Activated CD4-positive, alpha-beta memory T cell treated with anti-CD3 and anti-CD28 coated beads, Interleukin-2, amount 10 ng/mL, durations not matched to agents 7 days and 5 days (primary cell): ENCODE results near the gene RSPH9. TPM values are rescaled to one million over a fixed set of nuclear protein-coding genes. Genes with fewer than 3 reads are reported as not detected.

Experiments used
- CTCF ChIA-PET: fragments of 350-600 bp; sonication (Branson Sonifier 250); formaldehyde crosslinking; loops from one replicate; lab custom pipeline; 2021; ENCODE audit warnings: antibody characterized with exemption, inconsistent platforms; lab: Charles Lee
- POLR2A ChIA-PET: fragments of 350-600 bp; sonication (Branson Sonifier 250); formaldehyde crosslinking; loops from one replicate; lab custom pipeline; 2021; ENCODE audit warnings: antibody characterized with exemption; lab: Charles Lee
- DNase-seq: peaks from one replicate; pipeline ENCODE4 v3.0.0-alpha.2; 2020
- H3K27ac Mint-ChIP-seq: one replicate; pipeline ENCODE4 v1.8.0; 2021; ENCODE audit warnings: mild to moderate bottlenecking, mixed read lengths
- H3K27me3 Mint-ChIP-seq: one replicate; pipeline ENCODE4 v1.8.0; 2021; ENCODE audit warnings: mixed read lengths
- H3K36me3 Mint-ChIP-seq: one replicate; pipeline ENCODE4 v1.8.0; 2021; ENCODE audit warnings: low read depth, mixed read lengths
- H3K4me1 Mint-ChIP-seq: one replicate; pipeline ENCODE4 v1.8.0; 2021; ENCODE audit warnings: mixed read lengths
- H3K4me3 Mint-ChIP-seq: one replicate; pipeline ENCODE4 v1.8.0; 2021; ENCODE audit warnings: mild to moderate bottlenecking, mixed read lengths
- H3K9me3 Mint-ChIP-seq: one replicate; pipeline ENCODE4 v1.8.0; 2021; ENCODE audit warnings: mixed read lengths
- total RNA-seq, 2 experiments: library from RNA; stranded (reverse); gene quantifications; one replicate each; pipeline ENCODE4 v1.2.3, GENCODE V29; 2021

The RSPH9 gene
- total RNA-seq, 2 experiments from 2014 or later, result not detected

DNA sequence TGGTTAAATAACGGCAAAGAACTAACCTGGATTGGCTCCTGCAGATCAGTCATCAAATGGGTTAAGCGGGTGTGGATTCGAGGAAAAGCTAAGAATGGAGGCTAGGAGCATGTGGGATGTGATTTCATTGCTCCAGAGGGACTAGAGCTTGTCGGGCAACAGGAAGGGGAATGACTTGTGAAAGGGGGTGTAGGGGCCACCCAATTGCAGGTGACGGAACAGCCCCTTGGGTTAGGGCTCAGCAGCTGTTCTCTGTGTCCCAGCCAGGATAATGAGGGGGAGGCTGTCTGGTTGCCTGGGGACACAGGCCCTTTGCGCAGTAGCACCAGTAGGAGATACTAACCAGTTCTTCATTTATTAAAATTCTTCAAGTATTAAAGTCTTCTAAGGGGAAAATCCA, 67.7 kb downstream of the RSPH9 start:
- ChIA-PET CTCF (interaction anchor here (0.6 to 1.2 kb wide), 3 partner anchors 12 to 372 kb away, joined by 3 read pairs; no protein-coding TSS in a partner anchor), POLR2A (interaction anchor here (0.6 kb wide), 1 partner anchor 482 kb away, joined by 3 read pairs; no protein-coding TSS in a partner anchor)
- DNase-seq, result no peak
- peaks cover 12% of the 10 kb centered on the region for H3K4me1 Mint-ChIP-seq
- H3K27ac Mint-ChIP-seq, result no peak overlapping the region
- H3K36me3 Mint-ChIP-seq, result no peaks in the 10 kb centered on the region
- H3K9me3 Mint-ChIP-seq, result no peaks in the 10 kb centered on the region
- H3K27me3 Mint-ChIP-seq, result peaks cover 30% of the 10 kb centered on the region
- no peak overlapping the region for H3K4me3 Mint-ChIP-seq

DNA sequence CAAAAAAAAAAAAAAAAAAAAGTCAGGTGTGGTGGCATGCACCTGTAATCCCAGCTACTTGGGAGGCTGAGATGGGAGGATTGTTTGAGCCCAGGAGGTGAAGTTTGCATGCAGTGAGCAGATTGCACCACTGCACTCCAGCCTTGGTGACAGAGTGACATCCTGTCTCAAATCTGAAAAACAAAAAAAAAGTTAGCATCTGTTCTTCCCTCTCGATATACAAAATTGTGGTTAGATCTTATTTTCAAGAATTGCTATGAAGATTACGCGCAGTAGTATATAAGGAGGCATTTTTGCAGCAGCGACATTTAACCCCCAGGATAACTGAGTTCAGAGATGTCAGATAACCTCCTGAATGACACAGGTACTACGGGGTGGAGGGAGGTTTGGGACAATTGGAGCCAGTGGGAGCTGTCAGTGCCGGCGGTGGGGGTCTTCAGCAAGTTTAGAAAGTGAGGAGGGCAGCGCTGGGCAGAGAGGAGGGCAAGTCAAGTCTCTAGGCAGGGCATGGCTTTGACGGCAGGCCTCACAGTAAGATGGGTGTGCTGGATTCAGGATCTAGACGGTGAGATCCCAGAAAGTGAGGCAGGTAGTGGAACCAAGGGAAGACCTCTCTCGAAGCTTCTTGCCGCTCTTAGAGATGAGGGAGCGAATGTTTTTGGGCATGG, 68.9 kb downstream of the RSPH9 start:
- DNase-seq, result no peak
- H3K36me3 Mint-ChIP-seq, result no peaks in the 10 kb centered on the region
- no peaks in the 10 kb centered on the region for H3K9me3 Mint-ChIP-seq
- peaks cover 12% of the 10 kb centered on the region for H3K4me1 Mint-ChIP-seq
- H3K4me3 Mint-ChIP-seq, result no peak overlapping the region
- POLR2A ChIA-PET, result interaction anchor here (0.7 to 1.2 kb wide), 2 partner anchors 11 to 533 kb away, joined by 3 read pairs; partner anchors contain the start of gene HSP90AB1
- H3K27me3 Mint-ChIP-seq, result peaks cover 30% of the 10 kb centered on the region
- CTCF ChIA-PET, result no interaction called here
- H3K27ac Mint-ChIP-seq, result no peak overlapping the region

DNA sequence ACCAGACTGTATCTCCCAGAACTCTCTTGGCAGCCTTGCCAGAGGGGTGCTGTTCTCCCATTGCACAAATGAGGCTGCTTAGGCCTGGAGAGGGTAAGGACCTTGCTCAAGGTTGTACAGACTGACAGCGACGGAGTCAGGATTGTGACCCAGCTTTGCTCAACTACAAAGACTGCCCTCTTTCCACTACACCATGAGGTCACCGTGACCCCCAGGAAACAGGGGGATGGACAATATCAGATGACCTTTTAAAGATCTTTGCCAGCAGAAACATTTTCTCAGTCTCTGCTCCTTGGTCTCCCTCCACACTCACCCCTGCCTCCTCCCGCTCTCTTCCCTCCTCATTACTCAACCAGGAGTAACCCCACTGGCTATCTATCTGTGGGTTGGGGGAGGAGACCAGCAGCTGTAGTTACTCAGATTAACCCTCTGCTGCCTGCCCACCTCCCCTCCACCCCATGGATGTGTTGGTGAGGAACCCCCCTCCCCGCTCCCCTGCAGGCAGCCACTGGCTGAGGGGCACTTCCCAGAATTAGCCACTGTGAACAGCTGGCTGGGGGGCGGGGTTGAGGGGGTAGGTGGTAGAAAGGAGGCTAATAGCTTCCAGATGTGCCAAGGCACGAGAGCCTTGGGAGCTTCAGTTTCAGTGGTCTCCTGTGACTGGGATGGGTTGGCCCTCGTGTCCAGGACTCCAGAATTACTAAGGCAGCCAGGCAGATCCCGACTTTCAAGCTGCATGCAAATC, 69.6 kb downstream of the RSPH9 start:
- H3K36me3 Mint-ChIP-seq, result no peaks in the 10 kb centered on the region
- DNase-seq, result no peak
- no peak overlapping the region for H3K4me3 Mint-ChIP-seq
- no peaks in the 10 kb centered on the region for H3K9me3 Mint-ChIP-seq
- H3K4me1 Mint-ChIP-seq, result peaks cover 5% of the 10 kb centered on the region
- POLR2A ChIA-PET, result interaction anchor here (0.7 to 1.2 kb wide), 2 partner anchors 10 to 532 kb away, joined by 3 read pairs; partner anchors contain the start of gene HSP90AB1
- CTCF ChIA-PET, result interaction anchor here (0.9 to 1.3 kb wide), 3 partner anchors 10 to 60 kb away, joined by 3 to 4 read pairs (median 3); partner anchors contain the start of gene VEGFA
- H3K27me3 Mint-ChIP-seq, result peaks cover 26% of the 10 kb centered on the region
- H3K27ac Mint-ChIP-seq, result no peak overlapping the region

DNA sequence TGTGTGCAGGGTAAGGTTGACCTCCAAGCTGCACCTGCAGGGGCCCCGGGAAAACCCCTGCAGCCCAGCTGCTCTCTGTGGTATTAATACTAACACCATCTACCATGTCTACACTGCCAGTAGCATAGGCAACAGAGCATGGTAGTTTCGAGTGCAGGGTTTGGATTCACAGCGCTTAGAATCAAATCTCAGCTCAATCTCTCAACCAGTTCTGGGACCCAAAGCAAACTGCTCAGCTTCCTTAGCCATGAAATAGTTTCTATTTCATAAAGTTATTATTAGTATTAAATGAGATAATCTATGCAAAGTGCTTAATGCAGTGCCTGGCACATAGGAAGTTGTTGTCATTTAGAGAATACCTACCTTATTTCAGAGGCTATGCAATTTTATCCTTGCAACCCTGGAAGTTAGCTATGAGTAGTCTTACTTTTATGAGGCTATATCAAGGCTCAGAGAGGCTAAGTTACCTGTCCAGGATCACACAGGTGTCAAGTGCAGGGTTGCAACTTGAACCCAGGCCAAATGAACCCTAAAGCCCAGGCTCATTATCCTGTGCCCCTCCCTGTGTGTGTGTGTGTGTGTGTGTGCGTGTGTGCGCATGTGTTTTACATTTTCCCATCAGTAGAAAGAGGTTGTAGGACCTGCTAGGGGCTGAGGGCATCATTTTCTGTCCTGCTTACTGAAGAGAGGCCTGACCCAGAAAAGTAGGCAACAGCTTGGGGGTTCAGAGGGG, 70.4 kb downstream of the RSPH9 start:
- Mint-ChIP-seq H3K4me3 (no peak overlapping the region), H3K36me3 (no peaks in the 10 kb centered on the region), H3K4me1 (no peaks in the 10 kb centered on the region), H3K27ac (no peak overlapping the region), H3K9me3 (no peaks in the 10 kb centered on the region), H3K27me3 (peaks cover 27% of the 10 kb centered on the region)
- ChIA-PET CTCF (interaction anchor here (0.9 to 1.3 kb wide), 4 partner anchors 10 to 60 kb away, joined by 3 to 4 read pairs (median 3); partner anchors contain the start of gene VEGFA), POLR2A (interaction anchor here (1.2 kb wide), 1 partner anchor 9 kb away, joined by 3 read pairs; no protein-coding TSS in a partner anchor)
- DNase-seq, result no peak

DNA sequence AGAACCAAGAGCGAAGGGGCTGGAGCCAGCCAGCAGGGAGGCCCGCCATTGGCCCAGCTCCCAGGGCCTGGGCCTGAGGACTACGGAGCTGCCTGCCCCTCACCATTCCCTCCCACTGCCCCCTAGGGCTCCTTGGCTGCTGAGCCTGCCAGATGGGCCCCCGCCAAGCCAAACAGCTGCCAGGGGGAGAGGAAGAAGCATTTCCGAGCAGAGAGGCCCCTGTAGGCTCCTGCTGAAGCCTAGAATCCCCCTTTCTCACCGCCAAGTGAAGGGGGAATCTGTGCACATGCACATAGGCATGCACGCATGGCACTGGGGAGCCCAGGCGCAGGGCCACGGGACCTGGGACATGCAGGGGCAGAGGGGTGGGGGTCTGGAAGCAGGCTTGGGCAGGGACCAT, 71.3 kb downstream of the RSPH9 start:
- Mint-ChIP-seq H3K36me3 (no peaks in the 10 kb centered on the region), H3K27me3 (peaks cover 23% of the 10 kb centered on the region), H3K4me1 (no peaks in the 10 kb centered on the region), H3K27ac (no peak overlapping the region), H3K9me3 (no peaks in the 10 kb centered on the region), H3K4me3 (no peak overlapping the region)
- ChIA-PET POLR2A (no interaction called here), CTCF (interaction anchor here (1.2 kb wide), 1 partner anchor 33 kb away, joined by 3 read pairs; no protein-coding TSS in a partner anchor)
- no peak for DNase-seq

DNA sequence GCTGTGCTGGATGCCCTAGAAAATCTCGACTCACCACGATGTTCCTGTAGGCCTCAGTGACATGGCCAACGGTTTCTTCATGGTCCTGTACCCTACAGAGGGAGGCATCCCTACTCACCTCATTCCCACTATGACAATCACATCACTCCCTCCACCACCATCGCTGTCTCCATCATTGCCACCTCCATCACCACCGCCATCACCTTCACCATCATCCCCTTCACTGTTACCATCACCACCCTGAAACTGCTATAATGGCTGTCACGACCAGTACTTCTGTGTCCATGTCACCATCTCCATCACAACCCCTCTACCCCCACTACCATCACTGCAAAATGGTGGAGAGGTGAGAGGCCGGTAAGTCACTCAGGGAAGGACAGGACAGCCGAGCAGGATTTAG, 72.6 kb downstream of the RSPH9 start:
- H3K27ac Mint-ChIP-seq, result no peak overlapping the region
- no peaks in the 10 kb centered on the region for H3K36me3 Mint-ChIP-seq
- H3K4me1 Mint-ChIP-seq, result no peaks in the 10 kb centered on the region
- H3K4me3 Mint-ChIP-seq, result no peak overlapping the region
- CTCF ChIA-PET, result no interaction called here
- POLR2A ChIA-PET, result no interaction called here
- DNase-seq, result no peak
- H3K9me3 Mint-ChIP-seq, result no peaks in the 10 kb centered on the region
- H3K27me3 Mint-ChIP-seq, result peaks cover 12% of the 10 kb centered on the region

DNA sequence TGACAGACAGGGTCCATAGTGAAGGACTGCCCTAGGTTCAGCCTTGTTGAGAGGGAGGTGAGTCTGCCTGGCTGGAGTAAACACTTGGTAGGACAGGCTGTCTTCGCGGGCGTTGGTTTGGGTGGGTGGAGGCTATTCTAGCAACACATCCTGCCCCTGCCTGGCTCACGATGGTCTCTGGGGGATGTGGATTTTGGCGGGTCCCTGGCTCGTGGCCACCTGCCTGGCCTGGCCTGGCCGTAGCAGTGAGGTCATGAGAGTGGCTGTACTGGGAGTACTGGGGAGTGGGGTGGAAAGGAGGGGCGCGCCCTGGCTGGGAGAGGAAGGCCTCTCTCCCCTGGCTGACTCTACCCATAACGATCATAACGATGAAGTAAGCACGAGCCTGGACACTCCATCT, 73.0 kb downstream of the RSPH9 start:
- H3K4me3 Mint-ChIP-seq, result no peak overlapping the region

DNA sequence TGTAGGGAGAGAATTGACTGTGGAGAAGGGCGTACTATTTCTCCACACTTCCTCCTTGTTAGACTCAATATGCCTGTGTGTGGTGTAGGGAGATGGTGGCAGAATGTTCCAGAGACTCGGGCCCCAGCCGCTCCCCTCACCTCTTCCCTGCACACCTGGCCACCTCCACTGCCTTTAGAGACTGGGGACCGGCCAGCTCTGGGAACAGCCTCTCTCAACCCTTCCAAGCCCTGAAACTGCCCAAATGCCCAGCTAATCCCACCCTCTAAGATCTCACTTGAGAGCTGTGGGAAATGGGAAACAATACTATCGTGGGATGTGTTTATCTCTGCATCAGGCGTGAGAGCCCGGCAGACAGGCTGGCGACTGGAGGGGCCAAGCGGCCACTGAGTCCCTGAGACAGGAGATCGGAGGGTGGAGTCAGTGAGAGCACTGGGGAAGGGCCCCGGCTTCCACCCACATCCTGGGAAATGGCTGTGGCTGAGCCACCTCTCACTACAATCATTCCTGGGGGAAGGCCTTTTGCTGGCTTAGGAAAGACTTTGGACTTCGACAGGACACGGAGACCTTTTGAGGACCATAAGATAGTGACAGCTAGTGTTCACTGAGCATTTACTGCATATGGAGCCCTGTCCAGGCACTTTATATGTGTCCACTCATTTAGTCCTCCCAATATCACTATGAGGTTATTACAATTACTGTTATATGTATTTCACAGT, 73.7 kb downstream of the RSPH9 start:
- DNase-seq, result no peak
- peaks cover 9% of the 10 kb centered on the region for H3K27me3 Mint-ChIP-seq
- POLR2A ChIA-PET, result interaction anchor here (0.6 kb wide), 1 partner anchor 18 kb away, joined by 3 read pairs; no protein-coding TSS in a partner anchor
- peaks cover under 1% of the 10 kb centered on the region for H3K4me1 Mint-ChIP-seq
- no peak overlapping the region for H3K4me3 Mint-ChIP-seq
- H3K9me3 Mint-ChIP-seq, result no peaks in the 10 kb centered on the region
- H3K36me3 Mint-ChIP-seq, result no peaks in the 10 kb centered on the region
- CTCF ChIA-PET, result interaction anchor here (1.2 kb wide), 1 partner anchor 357 kb away, joined by 4 read pairs; no protein-coding TSS in a partner anchor
- no peak overlapping the region for H3K27ac Mint-ChIP-seq

More for the DNA sequence above, 73.0 kb downstream of the RSPH9 start:
- Mint-ChIP-seq H3K36me3 (no peaks in the 10 kb centered on the region), H3K27ac (no peak overlapping the region), H3K27me3 (peaks cover 9% of the 10 kb centered on the region), H3K9me3 (no peaks in the 10 kb centered on the region), H3K4me1 (no peaks in the 10 kb centered on the region)
- POLR2A ChIA-PET, result no interaction called here
- CTCF ChIA-PET, result no interaction called here
- DNase-seq, result no peak

DNA sequence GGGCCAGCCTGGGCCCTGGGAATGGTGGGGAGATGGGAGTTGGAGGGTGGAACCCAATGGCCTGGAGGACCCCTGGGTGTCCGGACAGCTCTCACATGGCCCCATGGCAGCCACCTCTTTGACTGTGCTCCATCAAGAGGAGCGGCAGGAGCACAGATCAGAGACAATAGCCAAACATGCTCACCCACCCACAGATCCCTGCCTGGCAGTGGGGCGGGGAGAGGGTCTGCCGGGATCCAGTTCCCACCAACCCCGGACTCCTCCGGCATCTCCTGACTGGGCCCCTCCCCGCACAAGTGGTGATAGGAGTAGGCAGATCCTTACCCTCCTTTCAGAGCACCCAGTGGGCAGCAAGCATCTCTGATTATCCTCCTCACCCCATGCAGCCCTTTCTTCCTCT, 74.7 kb downstream of the RSPH9 start:
- ChIA-PET CTCF (interaction anchor here (1.2 kb wide), 1 partner anchor 356 kb away, joined by 4 read pairs; no protein-coding TSS in a partner anchor), POLR2A (no interaction called here)
- H3K36me3 Mint-ChIP-seq, result no peaks in the 10 kb centered on the region
- H3K4me3 Mint-ChIP-seq, result no peak overlapping the region
- H3K27me3 Mint-ChIP-seq, result peaks cover 2% of the 10 kb centered on the region
- no peaks in the 10 kb centered on the region for H3K9me3 Mint-ChIP-seq
- H3K4me1 Mint-ChIP-seq, result peaks cover 10% of the 10 kb centered on the region
- H3K27ac Mint-ChIP-seq, result no peak overlapping the region
- no peak for DNase-seq

DNA sequence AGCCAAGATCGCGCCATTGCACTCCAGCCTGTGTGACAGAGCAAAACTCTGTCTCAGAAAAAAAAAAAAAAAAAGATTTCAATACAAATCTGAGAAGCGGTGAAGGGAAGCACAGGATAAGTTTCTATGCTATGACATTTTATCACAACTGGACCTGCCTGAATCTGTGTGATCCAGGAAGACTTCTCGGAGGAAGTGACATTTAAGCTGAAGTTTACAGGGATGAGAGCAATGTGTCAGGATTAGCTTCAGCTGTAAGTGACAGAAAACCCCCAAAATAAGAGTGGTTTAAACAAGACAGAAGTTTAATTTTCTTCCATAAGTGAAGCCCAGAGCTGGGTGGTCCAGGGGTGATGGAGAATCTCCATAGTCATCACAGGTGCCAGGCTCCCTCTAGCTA, 76.2 kb downstream of the RSPH9 start:
- Mint-ChIP-seq H3K27me3 (peaks cover 2% of the 10 kb centered on the region), H3K9me3 (no peaks in the 10 kb centered on the region), H3K4me3 (no peak overlapping the region), H3K4me1 (peaks cover 24% of the 10 kb centered on the region), H3K36me3 (no peaks in the 10 kb centered on the region), H3K27ac (no peak overlapping the region)
- CTCF ChIA-PET, result interaction anchor here (0.7 to 3.2 kb wide), 7 partner anchors 32 to 358 kb away, joined by 3 to 16 read pairs (median 5); partner anchors contain the start of gene VEGFA
- POLR2A ChIA-PET, result interaction anchor here (0.9 to 2.0 kb wide), 2 partner anchors 49 to 54 kb away, joined by 3 to 7 read pairs; partner anchors contain the start of gene VEGFA
- DNase-seq, result no peak
